CD14-positive monocyte (primary cell): Measurements from ENCODE around the gene VPS39. TPM values are rescaled to one million over a fixed set of nuclear protein-coding genes. Genes with fewer than 3 reads are reported as not detected.

Source experiments
- DNase-seq, 3 donors: peaks; one replicate each; pipeline ENCODE4 v3.0.0-alpha.2; 2011 to 2022
- H2AFZ ChIP-seq: 2 replicates; pipeline ENCODE4 v1.6.0; 2012; ENCODE audit warnings: mild to moderate bottlenecking, low read depth, low read length, inconsistent platforms; ENCODE audit not compliant: insufficient read depth, poor library complexity, severe bottlenecking
- H3K27ac ChIP-seq, 2 donors: 1 replicate in 1 of 2; 2 replicates in 1 of 2; pipeline ENCODE4 v1.5.1; 2012 to 2013; ENCODE audit warnings: low read length in 2 of 2, control low read depth in 1 of 2, inconsistent platforms in 1 of 2, low read depth in 1 of 2, mild to moderate bottlenecking in 1 of 2
- H3K27me3 ChIP-seq, 2 donors: one replicate each; pipeline versions ENCODE4 v1.6.0 to v1.6.1; 2011 to 2013; ENCODE audit warnings: low read length in 2 of 2; ENCODE audit not compliant: control insufficient read depth in 2 of 2, insufficient read depth in 2 of 2
- H3K36me3 ChIP-seq, 2 donors: replicated peaks in 1 of 2; 1 replicate in 1 of 2; 2 replicates in 1 of 2; pipeline versions ENCODE4 v1.5.1 to v1.6.1; 2012 to 2013; ENCODE audit warnings: low read length in 2 of 2, control low read depth in 1 of 2, inconsistent platforms in 1 of 2, mild to moderate bottlenecking in 1 of 2; ENCODE audit not compliant: insufficient read depth in 2 of 2, control insufficient read depth in 1 of 2
- H3K4me1 ChIP-seq, 2 donors: 1 replicate in 1 of 2; 2 replicates in 1 of 2; pipeline versions ENCODE4 v1.5.1 to v1.6.1; 2012 to 2013; ENCODE audit warnings: low read length in 2 of 2, control low read depth in 1 of 2, inconsistent platforms in 1 of 2, mild to moderate bottlenecking in 1 of 2, moderate library complexity in 1 of 2; ENCODE audit not compliant: insufficient read depth in 2 of 2, control insufficient read depth in 1 of 2
- H3K4me2 ChIP-seq: replicated peaks from 2 replicates; pipeline ENCODE3; 2012; ENCODE audit warnings: low read length, moderate library complexity, mild to moderate bottlenecking; ENCODE audit not compliant: poor library complexity, severe bottlenecking; ENCODE audit errors: extremely low read depth
- H3K4me3 ChIP-seq, 3 experiments: fragments of 200-600 bp in 1 of 3; sonication (generic) in 1 of 3; replicated peaks in 1 of 3; 1 replicate in 2 of 3; 2 replicates in 1 of 3; pipeline ENCODE4 v1.5.1; 2011 to 2013; ENCODE audit warnings: low read length in 3 of 3, mild to moderate bottlenecking in 3 of 3, control low read depth in 2 of 3, low read depth in 2 of 3, inconsistent platforms in 1 of 3, moderate library complexity in 1 of 3
- H3K79me2 ChIP-seq: 2 replicates; pipeline ENCODE4 v1.6.0; 2012; ENCODE audit warnings: mild to moderate bottlenecking, control low read depth, inconsistent platforms, low read length, moderate library complexity; ENCODE audit not compliant: insufficient read depth
- H3K9ac ChIP-seq: 2 replicates; pipeline ENCODE4 v1.6.0; 2017; ENCODE audit warnings: low read length, mild to moderate bottlenecking; ENCODE audit not compliant: insufficient read depth, poor library complexity, severe bottlenecking
- H3K9me3 ChIP-seq, 2 donors: replicated peaks in 1 of 2; 1 replicate in 1 of 2; 2 replicates in 1 of 2; pipeline versions ENCODE4 v1.5.1 to v1.6.1; 2012 to 2013; ENCODE audit warnings: low read length in 2 of 2, control low read depth in 1 of 2; ENCODE audit not compliant: control insufficient read depth in 1 of 2, insufficient read depth in 1 of 2
- H4K20me1 ChIP-seq: 2 replicates; pipeline ENCODE4 v1.6.0; 2012; ENCODE audit warnings: mild to moderate bottlenecking, low read length, control low read depth, moderate library complexity; ENCODE audit not compliant: insufficient read depth
- H3K27ac Mint-ChIP-seq, 7 donors: one replicate each; pipeline ENCODE4 v1.8.0; 2020; ENCODE audit warnings: mild to moderate bottlenecking in 7 of 7, mixed read lengths in 7 of 7, moderate library complexity in 6 of 7, inconsistent platforms in 2 of 7
- H3K27me3 Mint-ChIP-seq, 3 donors: one replicate each; pipeline ENCODE4 v1.8.0; 2021 to 2022; ENCODE audit warnings: low read depth in 3 of 3, mild to moderate bottlenecking in 3 of 3, mixed read lengths in 3 of 3, moderate library complexity in 3 of 3, inconsistent platforms in 1 of 3
- H3K36me3 Mint-ChIP-seq, 2 donors: one replicate each; pipeline ENCODE4 v1.8.0; 2020; ENCODE audit warnings: mixed read lengths in 2 of 2, inconsistent platforms in 1 of 2, mild to moderate bottlenecking in 1 of 2
- H3K4me1 Mint-ChIP-seq: one replicate; pipeline ENCODE4 v1.8.0; 2020; ENCODE audit warnings: mild to moderate bottlenecking, mixed read lengths
- H3K4me3 Mint-ChIP-seq, 2 donors: one replicate each; pipeline ENCODE4 v1.8.0; 2020; ENCODE audit warnings: mild to moderate bottlenecking in 2 of 2, mixed read lengths in 2 of 2, moderate library complexity in 1 of 2
- H3K9me3 Mint-ChIP-seq, 7 donors: one replicate each; pipeline ENCODE4 v1.8.0; 2020 to 2022; ENCODE audit warnings: mixed read lengths in 7 of 7, mild to moderate bottlenecking in 6 of 7, moderate library complexity in 6 of 7, inconsistent platforms in 2 of 7
- CTCF ChIP-seq: fragments of 200-600 bp; IDR thresholded peaks from one replicate; pipeline ENCODE4 v1.8.0; 2022; ENCODE audit warnings: antibody characterized with exemption, mild to moderate bottlenecking
- WGBS: methylation state at CpG from one replicate; pipeline ENCODE4 v1.1.5; 2013; ENCODE audit warnings: missing lambda C conversion rate; ENCODE audit not compliant: insufficient coverage; 5-methylcytosine and 5-hydroxymethylcytosine counted together
- intact Hi-C, 2 donors: fragments of 100-400 bp; cut with micrococcal nuclease; formaldehyde crosslinking; loops; one replicate each; pipeline versions ENCODE4 v1.15.0 to v1.15.1; 2023
- polyA plus RNA-seq, 3 donors: library from polyadenylated mRNA; depleted of rRNA in 1 of 3; unstranded in 2 of 3; stranded (reverse) in 1 of 3; fragments of 300-500 nt in 2 of 3; fragments of >200 nt in 1 of 3; fragmentation: Illumina TruSeq in 2 of 3; gene quantifications; 1 replicate in 2 of 3; 2 replicates in 1 of 3; pipeline ENCODE4 v1.2.3, GENCODE V29; 2012 to 2021

VPS39 gene
- polyA plus RNA-seq, 3 donors: 16.8 to 102 (median 25.8) TPM

GRCh38 chr15:42147431-42147735 lies 60.7 kb downstream of the VPS39 start:
- H2AFZ ChIP-seq: no peak overlapping the region
- H3K4me1 ChIP-seq: no peaks in the 10 kb centered on the region
- WGBS: 97% methylated on average over 4 of the region's 4 CpGs
- no peak overlapping the region for H3K4me2 ChIP-seq
- H3K36me3 Mint-ChIP-seq: no peaks in the 10 kb centered on the region
- H3K4me3 ChIP-seq: no peak overlapping the region
- no peaks in the 10 kb centered on the region for H4K20me1 ChIP-seq
- H3K9me3 ChIP-seq: no peaks in the 10 kb centered on the region
- peaks cover 4% of the 10 kb centered on the region for H3K4me1 Mint-ChIP-seq
- H3K27me3 ChIP-seq: no peaks in the 10 kb centered on the region
- H3K27me3 Mint-ChIP-seq: peaks cover 2 to 5% (median 4%) of the 10 kb centered on the region in 3 donors
- intact Hi-C loops: no loop called here
- no peaks in the 10 kb centered on the region for H3K36me3 ChIP-seq
- H3K9ac ChIP-seq: no peak overlapping the region
- H3K9me3 Mint-ChIP-seq: no peaks in the 10 kb centered on the region
- no peak overlapping the region for H3K27ac Mint-ChIP-seq
- no peaks in the 10 kb centered on the region for H3K79me2 ChIP-seq
- no peak for DNase-seq
- no peak for TF ChIP-seq CTCF
- no peak overlapping the region for H3K27ac ChIP-seq
- no peak overlapping the region for H3K4me3 Mint-ChIP-seq

- Mint-ChIP-seq H3K27me3 (peaks cover 2 to 5% (median 4%) of the 10 kb centered on the region in 3 donors), H3K27ac (no peak overlapping the region), H3K4me3 (no peak overlapping the region), H3K9me3 (no peaks in the 10 kb centered on the region), H3K36me3 (no peaks in the 10 kb centered on the region), H3K4me1 (no peaks in the 10 kb centered on the region)
- no peaks in the 10 kb centered on the region for H3K79me2 ChIP-seq
- intact Hi-C loops: no loop called here
- no peaks in the 10 kb centered on the region for H3K27me3 ChIP-seq
- H3K36me3 ChIP-seq: no peaks in the 10 kb centered on the region
- H3K4me1 ChIP-seq: no peaks in the 10 kb centered on the region
- H3K4me2 ChIP-seq: no peak overlapping the region
- no peaks in the 10 kb centered on the region for H4K20me1 ChIP-seq
- 81% methylated on average over 8 of the region's 24 CpGs for WGBS
- H3K9me3 ChIP-seq: no peaks in the 10 kb centered on the region
- no peak overlapping the region for H3K27ac ChIP-seq
- no peak overlapping the region for H3K4me3 ChIP-seq
- H2AFZ ChIP-seq: no peak overlapping the region
- no peak for TF ChIP-seq CTCF
- no peak overlapping the region for H3K9ac ChIP-seq
- DNase-seq: no peak
Measured at GRCh38 chr15:42146551-42147430, 61.3 kb downstream of the VPS39 start.
